ENCODE data around the gene FKTN. TPM values are rescaled to one million over a fixed set of nuclear protein-coding genes. Genes with fewer than 3 reads are reported as not detected.

Gene FKTN
- total RNA-seq, 1 experiment from 2014 or later, result 17.1 TPM

- intact Hi-C loops (cut with micrococcal nuclease; ENCODE audit: unreplicated experiment), result no loop called here
- Mint-ChIP-seq H3K9me3 (ENCODE audit: unreplicated experiment) (no peaks in the 10 kb centered on the region), H3K36me3 (ENCODE audit: insufficient read depth, unreplicated experiment) (no peaks in the 10 kb centered on the region), H3K27ac (ENCODE audit: unreplicated experiment) (no peak overlapping the region), H3K4me3 (ENCODE audit: unreplicated experiment) (no peak overlapping the region), H3K27me3 (ENCODE audit: insufficient read depth, unreplicated experiment) (no peaks in the 10 kb centered on the region), H3K4me1 (ENCODE audit: low read depth, unreplicated experiment) (peaks cover 13% of the 10 kb centered on the region)
- Histone ChIP-seq H3K36me3 (ENCODE audit: control insufficient read depth, insufficient read depth, low read length) (no peaks in the 10 kb centered on the region), H3K9me3 (no peaks in the 10 kb centered on the region), H3K4me1 (peaks cover 13% of the 10 kb centered on the region; the same call in 1 of the 2 replicates), H3K27me3 (replicated peaks; ENCODE audit: control insufficient read depth, insufficient read depth, low read length) (no peaks in the 10 kb centered on the region), H3K4me3 (ENCODE audit: low read depth, low read length) (no peak overlapping the region)
- no peak for TF ChIP-seq CTCF (IDR thresholded peaks at IDR 0.05; ENCODE audit: insufficient read depth in 1 of 2, low read depth in 1 of 2, low read length in 1 of 2, severe bottlenecking in 1 of 2, unreplicated experiment in 1 of 2)
- POLR2A ChIA-PET, result no interaction called here
- no peak for DNase-seq
- no TSS peak for BruUV-seq (replicated peaks)
- CTCF ChIA-PET, result interaction anchor here (1.0 kb wide), 1 partner anchor 67 kb away, joined by 6 read pairs; no protein-coding TSS in a partner anchor
Observed at GRCh38 chr9:105651806-105652205, 93.9 kb downstream of the FKTN start.

GRCh38 chr9:105656131-105656921, 98.4 kb downstream of the FKTN start:
- H3K4me1 ChIP-seq, result no peaks in the 10 kb centered on the region
- POLR2A ChIA-PET, result no interaction called here
- Mint-ChIP-seq H3K4me1 (ENCODE audit: low read depth, unreplicated experiment) (peaks cover 7% of the 10 kb centered on the region), H3K27me3 (ENCODE audit: insufficient read depth, unreplicated experiment) (no peaks in the 10 kb centered on the region), H3K9me3 (ENCODE audit: unreplicated experiment) (no peaks in the 10 kb centered on the region), H3K36me3 (ENCODE audit: insufficient read depth, unreplicated experiment) (no peaks in the 10 kb centered on the region), H3K4me3 (ENCODE audit: unreplicated experiment) (peak overlapping the region; percentile 82), H3K27ac (ENCODE audit: unreplicated experiment) (peak overlapping the region; percentile 34)
- intact Hi-C loops (cut with micrococcal nuclease; ENCODE audit: unreplicated experiment), result loop anchor here (1.0 kb wide), 3 partner anchors 34 to 62 kb away; partner anchors contain the start of gene TMEM38B
- CTCF ChIA-PET, result interaction anchor here (1.4 to 1.5 kb wide), 2 partner anchors 38 to 62 kb away, joined by 6 to 7 read pairs; partner anchors contain the start of gene TMEM38B
- H3K36me3 ChIP-seq (ENCODE audit: control insufficient read depth, insufficient read depth, low read length), result no peaks in the 10 kb centered on the region
- peak; percentile 50 to 74 for DNase-seq
- H3K9me3 ChIP-seq, result no peaks in the 10 kb centered on the region
- H3K4me3 ChIP-seq (ENCODE audit: low read depth, low read length), result peak overlapping the region; percentile 94
- BruUV-seq (replicated peaks), result TSS peak; percentile 54
- peak; percentile 4 to 22 for TF ChIP-seq CTCF (IDR thresholded peaks at IDR 0.05; ENCODE audit: insufficient read depth in 1 of 2, low read depth in 1 of 2, low read length in 1 of 2, severe bottlenecking in 1 of 2, unreplicated experiment in 1 of 2)
- no peaks in the 10 kb centered on the region for H3K27me3 ChIP-seq (replicated peaks; ENCODE audit: control insufficient read depth, insufficient read depth, low read length)

- Mint-ChIP-seq H3K36me3 (ENCODE audit: insufficient read depth, unreplicated experiment) (no peaks in the 10 kb centered on the region), H3K27me3 (ENCODE audit: insufficient read depth, unreplicated experiment) (no peaks in the 10 kb centered on the region), H3K27ac (ENCODE audit: unreplicated experiment) (no peak overlapping the region), H3K4me1 (ENCODE audit: low read depth, unreplicated experiment) (peaks cover 7% of the 10 kb centered on the region), H3K9me3 (ENCODE audit: unreplicated experiment) (no peaks in the 10 kb centered on the region), H3K4me3 (ENCODE audit: unreplicated experiment) (no peak overlapping the region)
- no TSS peak for BruUV-seq (replicated peaks)
- TF ChIP-seq CTCF (IDR thresholded peaks at IDR 0.05; ENCODE audit: insufficient read depth in 1 of 2, low read depth in 1 of 2, low read length in 1 of 2, severe bottlenecking in 1 of 2, unreplicated experiment in 1 of 2), result no peak
- ChIA-PET POLR2A (interaction anchor here (0.7 kb wide), 1 partner anchor 10 kb away, joined by 3 read pairs; no protein-coding TSS in a partner anchor), CTCF (no interaction called here)
- Histone ChIP-seq H3K36me3 (ENCODE audit: control insufficient read depth, insufficient read depth, low read length) (no peaks in the 10 kb centered on the region), H3K4me3 (ENCODE audit: low read depth, low read length) (no peak overlapping the region), H3K9me3 (no peaks in the 10 kb centered on the region), H3K27me3 (replicated peaks; ENCODE audit: control insufficient read depth, insufficient read depth, low read length) (no peaks in the 10 kb centered on the region), H3K4me1 (no peaks in the 10 kb centered on the region)
- DNase-seq, result no peak
- intact Hi-C loops (cut with micrococcal nuclease; ENCODE audit: unreplicated experiment), result no loop called here
Observed at GRCh38 chr9:105658351-105658750, 100.4 kb downstream of the FKTN start.
